Kidney epithelial cell (primary cell): Measurements from ENCODE around the gene TJAP1. TPM values are rescaled to one million over a fixed set of nuclear protein-coding genes. Genes with fewer than 3 reads are reported as not detected.
A peak's percentile ranks its signal among the peaks of the same experiment; 100 is the strongest.

ENCODE experiments used
- DNase-seq: peaks from one replicate; pipeline ENCODE4 v3.0.0-alpha.2; 2010; ENCODE audit warnings: low read depth
- H3K27me3 ChIP-seq: 2 replicates; pipeline ENCODE4 v1.6.0; 2011; ENCODE audit warnings: low read length; ENCODE audit not compliant: control insufficient read depth, insufficient read depth
- H3K36me3 ChIP-seq: 2 replicates; pipeline ENCODE4 v1.5.1; 2011; ENCODE audit warnings: low read length; ENCODE audit not compliant: control insufficient read depth, insufficient read depth
- H3K4me3 ChIP-seq: 2 replicates; pipeline ENCODE4 v1.5.1; 2011; ENCODE audit warnings: low read depth, mild to moderate bottlenecking, control low read depth, low read length
- CTCF ChIP-seq: IDR thresholded peaks from 2 replicates; pipeline ENCODE4 v1.5.1; 2011; ENCODE audit warnings: mild to moderate bottlenecking, moderate library complexity, low read length, control low read depth, inconsistent platforms; ENCODE audit not compliant: insufficient read depth, poor library complexity, severe bottlenecking
- total RNA-seq: library from RNA; depleted of rRNA; stranded (reverse); fragments of >200 nt; gene quantifications from 2 replicates; pipeline ENCODE4 v1.2.3, GENCODE V29; 2015

TJAP1 gene
- total RNA-seq, 1 donor from 2014 or later: 31.7 TPM

- H3K36me3 ChIP-seq: no peaks in the 10 kb centered on the region
- H3K4me3 ChIP-seq: peak overlapping the region; percentile 72
- DNase-seq: no peak
- no peaks in the 10 kb centered on the region for H3K27me3 ChIP-seq
- TF ChIP-seq CTCF: no peak
Measured at GRCh38 chr6:43476746-43477145, 624 bp upstream of the TJAP1 start.

- H3K27me3 ChIP-seq: no peaks in the 10 kb centered on the region
- TF ChIP-seq CTCF: no peak
- DNase-seq: no peak
- H3K36me3 ChIP-seq: no peaks in the 10 kb centered on the region
- peak overlapping the region; percentile 72 for H3K4me3 ChIP-seq
Measured at GRCh38 chr6:43478008-43478372, 620 bp downstream of the TJAP1 start.

GRCh38 chr6:43481075-43481474 is 3.7 kb downstream of the TJAP1 start:
- Histone ChIP-seq H3K36me3 (no peaks in the 10 kb centered on the region), H3K27me3 (no peaks in the 10 kb centered on the region), H3K4me3 (no peak overlapping the region)
- TF ChIP-seq CTCF: no peak
- DNase-seq: no peak

GRCh38 chr6:43481591-43482236 is 4.3 kb downstream of the TJAP1 start:
- TF ChIP-seq CTCF: no peak
- no peak for DNase-seq
- Histone ChIP-seq H3K36me3 (no peaks in the 10 kb centered on the region), H3K4me3 (no peak overlapping the region), H3K27me3 (no peaks in the 10 kb centered on the region)

- TF ChIP-seq CTCF: no peak
- no peak for DNase-seq
Measured at GRCh38 chr6:43488667-43489276, 11.4 kb downstream of the TJAP1 start.

GRCh38 chr6:43489277-43490072 is 12.1 kb downstream of the TJAP1 start:
- Histone ChIP-seq H3K27me3 (no peaks in the 10 kb centered on the region), H3K36me3 (no peaks in the 10 kb centered on the region), H3K4me3 (no peak overlapping the region)
- no peak for TF ChIP-seq CTCF
- no peak for DNase-seq

More at GRCh38 chr6:43488667-43489276, 11.4 kb downstream of the TJAP1 start:
- Histone ChIP-seq H3K27me3 (no peaks in the 10 kb centered on the region), H3K4me3 (no peak overlapping the region), H3K36me3 (no peaks in the 10 kb centered on the region)
